Ovary (tissue), 9 donors: Measurements from ENCODE around the gene TIMP2. TPM values are rescaled to one million over a fixed set of nuclear protein-coding genes. Genes with fewer than 3 reads are reported as not detected.

Experiments
- DNase-seq, 5 donors: peaks; one replicate each; pipeline ENCODE4 v3.0.0-alpha.2; 2019 to 2020
- H3K27ac ChIP-seq, 2 donors: fragments of 200-600 bp; one replicate each; pipeline versions ENCODE4 v1.5.1 to v1.8.0; 2019 to 2022
- H3K27me3 ChIP-seq: fragments of 200-600 bp; one replicate; pipeline ENCODE4 v1.8.0; 2022
- H3K36me3 ChIP-seq: fragments of 200-600 bp; sonication (generic); one replicate; pipeline ENCODE4 v1.5.1; 2019
- H3K4me1 ChIP-seq: one replicate; pipeline ENCODE4 v1.8.1; 2013; ENCODE audit warnings: mild to moderate bottlenecking, moderate library complexity; ENCODE audit not compliant: insufficient read depth
- H3K4me3 ChIP-seq: fragments of 200-600 bp; sonication (generic); one replicate; pipeline ENCODE4 v1.5.1; 2017
- H3K9me3 ChIP-seq, 2 donors: fragments of 200-600 bp in 1 of 2; sonication (generic) in 1 of 2; one replicate each; pipeline versions ENCODE4 v1.5.1 to v1.8.1; 2013 to 2019; ENCODE audit warnings: mild to moderate bottlenecking in 1 of 2, moderate library complexity in 1 of 2
- EP300 ChIP-seq: sonication (generic); formaldehyde crosslinking; IDR thresholded peaks from one replicate; pipeline ENCODE4 v1.6.1; 2017; ENCODE audit warnings: antibody characterized with exemption
- POLR2A ChIP-seq: fragments of 450-650 bp; IDR thresholded peaks from one replicate; pipeline ENCODE4 v1.6.1; 2017; ENCODE audit warnings: antibody characterized with exemption, mild to moderate bottlenecking, moderate library complexity
- WGBS, 3 donors: extraction: QIAGEN DNeasy Blood & Tissue Kit in 1 of 3; methylation state at CpG; one replicate each; pipeline versions ENCODE4 v1.1.5 to v1.1.7; 2013 to 2017; 5-methylcytosine and 5-hydroxymethylcytosine counted together
- intact Hi-C, 4 donors: fragments of 100-400 bp; cut with DNase I; formaldehyde crosslinking; loops; one replicate each; pipeline versions ENCODE4 v1.11.0 to v1.15.1; 2022 to 2023
- polyA plus RNA-seq, 2 donors: library from polyadenylated mRNA; stranded (reverse); fragments of 200-250 nt in 1 of 2; fragments of 350-450 nt in 1 of 2; fragmentation: Illumina TruSeq in 1 of 2; extraction: RNeasy Lipid Tissue Mini Kit (QIAGEN cat#74804) in 1 of 2; gene quantifications; one replicate each; pipeline ENCODE4 v1.2.3, GENCODE V29; 2013 to 2014
- total RNA-seq, 7 donors: library from RNA; depleted of rRNA in 2 of 7; stranded (reverse); fragments of >200 nt in 2 of 7; fragmentation: NEBNext Ultra II Directional in 3 of 7; extraction: Animal tissue kit (Norgen Biotek cat#: 25700) in 3 of 7; gene quantifications; one replicate each; pipeline versions ENCODE4 v1.1.0 to v1.2.4, GENCODE V29; 2016 to 2023
- TF ChIP-seq, protein P1 (sequence below), 3 donors: fragments of 450-650 bp in 2 of 3; fragments of 200-600 bp in 1 of 3; IDR thresholded peaks; one replicate each; pipeline versions ENCODE4 v1.5.1 to v1.8.0; 2016 to 2022; ENCODE audit warnings: antibody characterized with exemption in 3 of 3, mild to moderate bottlenecking in 1 of 3
- donor health status: DM: no; HTN: no; CAD: no; lungs with moderate emphysema.
- donor health status: DM: no; HTN: no; CAD: no.
- donor health status: Bipolar disorder and iron deficiency.
- donor health status: DM: yes; HTN: yes; CAD: no.
- donor health status: DM: no; HTN: no; CAD: no.
- donor health status: DM: yes; HTN: yes; CAD: no.

The TIMP2 gene
- total and polyA plus RNA-seq, 9 donors, result 221 to 1,422 (median 693) TPM

DNA sequence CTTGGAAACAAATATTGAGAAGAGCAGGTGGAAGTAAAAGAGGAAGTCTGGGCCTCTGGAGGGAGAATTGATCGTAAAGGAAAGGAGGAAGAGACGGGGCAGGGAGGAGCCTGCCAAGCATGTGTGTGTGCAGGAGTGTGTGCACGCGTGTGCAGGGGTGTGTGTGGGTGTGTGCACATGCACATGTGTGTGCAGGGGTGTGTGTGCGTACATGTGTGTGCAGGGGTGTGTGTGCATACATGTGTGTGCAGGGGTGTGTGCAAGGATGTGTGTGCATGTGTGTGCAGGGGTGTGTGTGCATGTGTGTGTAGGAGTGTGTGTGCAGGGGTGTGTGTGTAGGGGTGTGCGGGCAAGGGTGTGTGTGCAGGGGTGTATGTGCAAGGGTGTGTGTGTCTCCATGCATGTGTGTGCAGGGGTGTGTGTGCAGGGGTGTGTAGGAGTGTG, 32.2 kb downstream of the TIMP2 start:
- no peak for DNase-seq
- TF ChIP-seq EP300 (no peak), POLR2A (no peak)
- TF ChIP-seq, protein P1, sequence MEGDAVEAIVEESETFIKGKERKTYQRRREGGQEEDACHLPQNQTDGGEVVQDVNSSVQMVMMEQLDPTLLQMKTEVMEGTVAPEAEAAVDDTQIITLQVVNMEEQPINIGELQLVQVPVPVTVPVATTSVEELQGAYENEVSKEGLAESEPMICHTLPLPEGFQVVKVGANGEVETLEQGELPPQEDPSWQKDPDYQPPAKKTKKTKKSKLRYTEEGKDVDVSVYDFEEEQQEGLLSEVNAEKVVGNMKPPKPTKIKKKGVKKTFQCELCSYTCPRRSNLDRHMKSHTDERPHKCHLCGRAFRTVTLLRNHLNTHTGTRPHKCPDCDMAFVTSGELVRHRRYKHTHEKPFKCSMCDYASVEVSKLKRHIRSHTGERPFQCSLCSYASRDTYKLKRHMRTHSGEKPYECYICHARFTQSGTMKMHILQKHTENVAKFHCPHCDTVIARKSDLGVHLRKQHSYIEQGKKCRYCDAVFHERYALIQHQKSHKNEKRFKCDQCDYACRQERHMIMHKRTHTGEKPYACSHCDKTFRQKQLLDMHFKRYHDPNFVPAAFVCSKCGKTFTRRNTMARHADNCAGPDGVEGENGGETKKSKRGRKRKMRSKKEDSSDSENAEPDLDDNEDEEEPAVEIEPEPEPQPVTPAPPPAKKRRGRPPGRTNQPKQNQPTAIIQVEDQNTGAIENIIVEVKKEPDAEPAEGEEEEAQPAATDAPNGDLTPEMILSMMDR (IDR thresholded peaks at IDR 0.05), result no peak
- Histone ChIP-seq H3K4me3 (no peak overlapping the region), H3K4me1 (peaks cover 43% of the 10 kb centered on the region), H3K27me3 (no peaks in the 10 kb centered on the region), H3K36me3 (no peaks in the 10 kb centered on the region), H3K9me3 (no peaks in the 10 kb centered on the region), H3K27ac (no peak overlapping the region)
- 78 to 81% (median 79%) methylated on average over 6 of the region's 6 CpGs for WGBS, 3 donors
- intact Hi-C loops, result no loop called here

DNA sequence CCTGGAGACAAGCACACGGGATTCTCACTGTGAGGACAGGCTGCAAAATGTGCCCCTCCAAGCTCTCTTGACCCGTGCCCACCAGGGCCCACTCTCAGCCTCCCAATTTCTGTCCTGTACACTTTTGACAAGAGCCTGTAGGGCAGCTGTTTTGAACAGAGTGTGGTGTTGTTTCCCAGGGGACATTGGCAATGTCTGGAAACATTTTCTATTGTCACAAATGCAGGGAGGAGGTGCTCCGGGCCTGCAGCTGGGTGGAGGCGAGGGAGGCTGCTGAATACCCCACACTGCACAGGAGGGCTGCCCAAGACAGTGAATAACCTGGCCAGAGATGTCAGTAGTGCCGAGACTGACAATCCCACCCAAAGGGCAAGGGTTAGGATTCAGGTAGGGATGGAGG, 32.7 kb downstream of the TIMP2 start:
- Histone ChIP-seq H3K4me3 (no peak overlapping the region), H3K36me3 (no peaks in the 10 kb centered on the region), H3K27ac (no peak overlapping the region), H3K9me3 (no peaks in the 10 kb centered on the region), H3K4me1 (peaks cover 43% of the 10 kb centered on the region), H3K27me3 (no peaks in the 10 kb centered on the region)
- 48 to 62% (median 53%) methylated on average over 5 of the region's 5 CpGs for WGBS, 3 donors
- intact Hi-C loops, result no loop called here
- DNase-seq, result no peak
- TF ChIP-seq, protein P1 (IDR thresholded peaks at IDR 0.05), result no peak
- TF ChIP-seq POLR2A (no peak), EP300 (no peak)

DNA sequence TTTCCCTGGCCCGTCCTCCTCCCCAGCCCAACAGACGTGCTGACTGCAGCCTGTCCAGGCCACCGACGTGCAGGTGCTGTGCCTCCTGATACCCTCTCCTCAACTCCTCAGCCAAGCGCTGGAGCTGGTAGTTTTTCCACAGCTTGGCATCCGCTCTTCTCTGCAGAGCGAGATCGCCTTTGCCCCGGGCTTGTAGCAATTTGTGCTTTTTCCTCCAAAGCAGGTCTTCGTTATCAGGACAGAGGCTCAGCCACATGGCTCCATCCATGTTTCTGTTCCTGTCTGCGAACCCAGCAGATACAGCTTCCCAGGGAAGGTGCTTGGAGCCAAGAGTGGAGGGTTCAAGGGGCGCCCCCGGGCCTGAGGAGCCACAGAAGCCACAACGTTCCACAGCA, 33.1 kb downstream of the TIMP2 start:
- no peak for DNase-seq
- TF ChIP-seq POLR2A (no peak), EP300 (no peak)
- TF ChIP-seq, protein P1 (IDR thresholded peaks at IDR 0.05), result no peak
- Histone ChIP-seq H3K36me3 (no peaks in the 10 kb centered on the region), H3K4me3 (no peak overlapping the region), H3K27me3 (no peaks in the 10 kb centered on the region), H3K4me1 (peaks cover 39% of the 10 kb centered on the region), H3K9me3 (no peaks in the 10 kb centered on the region), H3K27ac (peak overlapping the region in 1 of 2 donors; percentile 29)
- intact Hi-C loops, result no loop called here
- WGBS, 3 donors, result 39 to 62% (median 39%) methylated on average over 14 of the region's 14 CpGs

DNA sequence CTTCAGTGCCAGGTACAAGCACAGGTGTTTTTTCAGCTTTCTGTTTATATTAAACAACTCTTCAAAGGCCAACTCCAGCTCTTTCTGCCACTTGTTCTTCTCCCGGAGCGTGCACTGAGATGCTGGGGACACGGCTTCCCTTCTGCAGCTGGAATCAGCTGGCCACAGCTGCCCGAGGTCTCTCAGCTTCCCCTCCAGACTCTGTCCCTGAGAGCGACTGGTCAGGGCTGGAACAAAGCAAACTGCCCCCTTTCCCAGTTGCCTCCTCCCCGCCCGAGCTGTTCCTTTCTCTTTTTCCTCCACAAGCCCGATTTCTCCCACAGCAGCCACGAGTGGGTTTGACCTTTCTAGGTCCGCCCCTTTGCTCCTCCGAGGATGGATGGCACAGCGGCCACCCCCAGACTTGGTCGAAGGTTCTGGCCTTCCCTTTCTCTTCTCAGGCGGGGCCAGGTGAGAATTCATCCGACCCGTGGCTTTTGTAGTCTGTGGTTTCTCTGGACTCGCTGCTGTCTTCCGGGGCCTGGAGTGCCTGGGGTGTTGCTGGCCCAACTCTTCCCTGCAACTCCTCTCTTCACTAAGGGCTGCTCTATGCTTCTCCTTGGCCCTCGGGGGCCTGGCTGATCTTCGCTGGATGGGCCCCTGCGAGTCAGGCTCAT, 33.7 kb downstream of the TIMP2 start:
- peak overlapping the region in 1 of 2 donors; percentile 29 for H3K27ac ChIP-seq
- 30 to 69% (median 51%) methylated on average over 21 of the region's 21 CpGs for WGBS, 3 donors
- H3K27me3 ChIP-seq, result no peaks in the 10 kb centered on the region
- intact Hi-C loops, result no loop called here
- peaks cover 33% of the 10 kb centered on the region for H3K4me1 ChIP-seq
- no peaks in the 10 kb centered on the region for H3K9me3 ChIP-seq
- DNase-seq, result no peak
- TF ChIP-seq POLR2A (no peak), EP300 (no peak)
- TF ChIP-seq, protein P1 (IDR thresholded peaks at IDR 0.05), result no peak
- no peaks in the 10 kb centered on the region for H3K36me3 ChIP-seq
- no peak overlapping the region for H3K4me3 ChIP-seq
